GM10248 (cell line): ENCODE data around the gene ADGRB2.

Experiments
- CTCF ChIA-PET: fragments of 300-600 bp; sonication (Branson Sonifier 250); formaldehyde crosslinking; extraction: SDS; loops from one replicate; lab custom pipeline; 2021; ENCODE audit warnings: antibody characterized with exemption; lab: Yijun Ruan, JAX
- POLR2A ChIA-PET: fragments of 350-650 bp; sonication (Branson Sonifier 250); formaldehyde crosslinking; extraction: SDS; loops from one replicate; lab custom pipeline; 2020; ENCODE audit warnings: antibody characterized with exemption; lab: Yijun Ruan, JAX
- DNase-seq: peaks from one replicate; pipeline ENCODE4 v3.0.0; 2012; ENCODE audit errors: extremely low spot score
- TF ChIP-seq, protein P1 (sequence below): IDR thresholded peaks from 2 replicates; pipeline ENCODE4 v1.5.1; 2012; ENCODE audit warnings: mild to moderate bottlenecking, low read depth; ENCODE audit errors: extremely low read depth, missing control alignments, control extremely low read depth

Gene ADGRB2

GRCh38 chr1:31784356-31785019 lies 20.3 kb upstream of the ADGRB2 start:
- no peak for DNase-seq
- TF ChIP-seq, protein P1, sequence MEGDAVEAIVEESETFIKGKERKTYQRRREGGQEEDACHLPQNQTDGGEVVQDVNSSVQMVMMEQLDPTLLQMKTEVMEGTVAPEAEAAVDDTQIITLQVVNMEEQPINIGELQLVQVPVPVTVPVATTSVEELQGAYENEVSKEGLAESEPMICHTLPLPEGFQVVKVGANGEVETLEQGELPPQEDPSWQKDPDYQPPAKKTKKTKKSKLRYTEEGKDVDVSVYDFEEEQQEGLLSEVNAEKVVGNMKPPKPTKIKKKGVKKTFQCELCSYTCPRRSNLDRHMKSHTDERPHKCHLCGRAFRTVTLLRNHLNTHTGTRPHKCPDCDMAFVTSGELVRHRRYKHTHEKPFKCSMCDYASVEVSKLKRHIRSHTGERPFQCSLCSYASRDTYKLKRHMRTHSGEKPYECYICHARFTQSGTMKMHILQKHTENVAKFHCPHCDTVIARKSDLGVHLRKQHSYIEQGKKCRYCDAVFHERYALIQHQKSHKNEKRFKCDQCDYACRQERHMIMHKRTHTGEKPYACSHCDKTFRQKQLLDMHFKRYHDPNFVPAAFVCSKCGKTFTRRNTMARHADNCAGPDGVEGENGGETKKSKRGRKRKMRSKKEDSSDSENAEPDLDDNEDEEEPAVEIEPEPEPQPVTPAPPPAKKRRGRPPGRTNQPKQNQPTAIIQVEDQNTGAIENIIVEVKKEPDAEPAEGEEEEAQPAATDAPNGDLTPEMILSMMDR, result no peak
- CTCF ChIA-PET, result interaction anchor here (1.3 to 1.7 kb wide), 4 partner anchors 22 to 120 kb away, joined by 4 to 5 read pairs (median 4); partner anchors contain the start of gene SPOCD1
- POLR2A ChIA-PET, result no interaction called here

DNA sequence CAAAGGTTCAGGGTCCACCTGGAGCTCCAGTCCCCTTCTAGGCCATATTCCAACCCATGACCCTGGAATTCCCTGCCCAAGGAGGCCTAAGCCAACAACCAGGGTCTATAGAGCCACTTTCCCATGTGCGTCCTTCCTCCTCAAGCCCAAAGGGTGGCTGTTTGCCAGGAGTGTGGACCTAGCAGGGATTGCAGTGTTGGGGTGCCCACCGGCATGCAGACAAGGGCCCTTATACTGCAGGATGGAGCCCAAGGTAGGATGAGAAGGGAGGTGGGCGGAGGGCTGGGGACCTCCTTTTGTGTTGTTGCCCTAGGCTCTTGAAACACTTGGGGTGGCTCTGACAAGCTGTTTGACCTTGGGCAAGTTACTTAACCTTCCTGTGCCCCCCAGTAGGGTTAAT lies 19.7 kb upstream of the ADGRB2 start:
- POLR2A ChIA-PET, result no interaction called here
- CTCF ChIA-PET, result interaction anchor here (1.5 to 1.7 kb wide), 3 partner anchors 21 to 119 kb away, joined by 4 to 5 read pairs (median 4); partner anchors contain the start of gene SPOCD1
- DNase-seq, result no peak
- TF ChIP-seq, protein P1, result no peak

- TF ChIP-seq, protein P1, result no peak
- no peak for DNase-seq
- POLR2A ChIA-PET, result no interaction called here
- CTCF ChIA-PET, result interaction anchor here (1.7 kb wide), 1 partner anchor 20 kb away, joined by 5 read pairs; no protein-coding TSS in a partner anchor
These were observed 18.6 kb upstream of the ADGRB2 start for GRCh38 chr1:31782421-31783410.

GRCh38 chr1:31781756-31782371 lies 17.7 kb upstream of the ADGRB2 start:
- CTCF ChIA-PET, result no interaction called here
- TF ChIP-seq, protein P1, result no peak
- POLR2A ChIA-PET, result no interaction called here
- no peak for DNase-seq

DNA sequence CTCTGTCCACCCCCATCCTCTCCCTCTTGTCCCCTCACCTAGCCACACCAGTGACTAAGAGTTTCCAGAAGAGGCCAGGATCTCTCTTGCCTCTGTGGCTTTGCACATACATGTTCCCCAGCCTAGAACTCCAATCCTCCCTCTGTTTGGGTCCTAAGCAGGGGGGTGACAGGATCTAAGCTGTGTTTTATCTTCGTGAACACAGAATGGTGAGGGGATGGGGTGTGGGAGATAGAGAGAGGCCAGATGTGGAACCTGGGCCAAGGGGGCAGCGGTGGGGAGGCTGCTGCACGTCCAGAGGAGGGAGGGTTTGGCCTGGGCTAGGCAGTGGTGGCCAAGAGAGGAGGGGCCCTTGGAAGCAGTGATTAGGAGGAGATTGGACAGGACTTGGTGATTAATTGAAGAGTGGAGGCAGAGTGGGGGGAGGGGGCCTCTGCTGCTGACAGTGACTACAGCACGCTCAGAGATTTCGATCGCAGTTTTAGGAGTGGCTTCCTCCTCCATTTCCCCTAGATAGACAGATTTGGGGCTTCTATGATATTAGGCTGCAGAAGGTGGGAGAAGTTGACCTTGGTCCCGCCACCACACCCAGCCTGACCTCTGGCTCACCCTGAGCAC lies 17.1 kb upstream of the ADGRB2 start:
- TF ChIP-seq, protein P1, result no peak
- ChIA-PET CTCF (no interaction called here), POLR2A (no interaction called here)
- no peak for DNase-seq
